GM23248 (cell line): Measurements from ENCODE around the gene FOXJ2. TPM values are rescaled to one million over a fixed set of nuclear protein-coding genes. Genes with fewer than 3 reads are reported as not detected.

Experiments
- DNase-seq: peaks from one replicate; pipeline ENCODE4 v3.0.0-alpha.2; 2015
- H2AFZ ChIP-seq: fragments of 200-600 bp; sonication (generic); 2 replicates; pipeline ENCODE4 v1.6.1; 2016; ENCODE audit warnings: antibody characterized with exemption
- H3F3A ChIP-seq: fragments of 200-600 bp; sonication (generic); 2 replicates; pipeline ENCODE4 v1.6.1; 2016; ENCODE audit warnings: mild to moderate bottlenecking, antibody characterized with exemption, mixed run types; ENCODE audit not compliant: insufficient read depth
- H3K27ac ChIP-seq: fragments of 200-600 bp; sonication (generic); 2 replicates; pipeline ENCODE4 v1.5.1; 2016; ENCODE audit warnings: mild to moderate bottlenecking
- H3K27me3 ChIP-seq: fragments of 200-600 bp; sonication (generic); replicated peaks from 2 replicates; pipeline ENCODE4 v1.6.1; 2016; ENCODE audit warnings: mild to moderate bottlenecking; ENCODE audit not compliant: insufficient read depth
- H3K36me3 ChIP-seq: fragments of 200-600 bp; sonication (generic); 2 replicates; pipeline ENCODE4 v1.6.1; 2016; ENCODE audit warnings: low read depth, mild to moderate bottlenecking
- H3K4me1 ChIP-seq: fragments of 200-600 bp; sonication (generic); 2 replicates; pipeline ENCODE4 v1.6.1; 2016; ENCODE audit warnings: mild to moderate bottlenecking; ENCODE audit not compliant: insufficient read depth
- H3K4me2 ChIP-seq: fragments of 200-600 bp; sonication (generic); one replicate; pipeline ENCODE4 v1.6.1; 2016; ENCODE audit warnings: mild to moderate bottlenecking; ENCODE audit not compliant: unreplicated experiment
- H3K4me3 ChIP-seq: fragments of 200-600 bp; sonication (generic); 2 replicates; pipeline ENCODE4 v1.5.1; 2016; ENCODE audit warnings: mild to moderate bottlenecking
- H3K79me2 ChIP-seq: fragments of 200-600 bp; sonication (generic); 2 replicates; pipeline ENCODE4 v1.6.1; 2016; ENCODE audit warnings: mild to moderate bottlenecking; ENCODE audit not compliant: insufficient read depth
- H3K9ac ChIP-seq: fragments of 200-600 bp; sonication (generic); 2 replicates; pipeline ENCODE4 v1.6.1; 2016; ENCODE audit warnings: mild to moderate bottlenecking
- H3K9me2 ChIP-seq: fragments of 200-600 bp; sonication (generic); 2 replicates; pipeline ENCODE4 v1.6.1; 2016; ENCODE audit warnings: mixed run types, mild to moderate bottlenecking, moderate library complexity; ENCODE audit not compliant: insufficient read depth
- H3K9me3 ChIP-seq: fragments of 200-600 bp; sonication (generic); one replicate; pipeline ENCODE4 v1.6.1; 2017; ENCODE audit warnings: low read depth
- H4K20me1 ChIP-seq: fragments of 200-600 bp; sonication (generic); 2 replicates; pipeline ENCODE4 v1.6.0; 2016; ENCODE audit not compliant: insufficient read depth
- EZH2 ChIP-seq: fragments of 200-600 bp; sonication (generic); IDR thresholded peaks from 2 replicates; pipeline ENCODE4 v1.6.1; 2018; ENCODE audit warnings: antibody characterized with exemption, mild to moderate bottlenecking; ENCODE audit not compliant: insufficient read depth, poor library complexity, severe bottlenecking
- EZH2phosphoT487 ChIP-seq: fragments of 200-600 bp; sonication (generic); IDR thresholded peaks from 2 replicates; pipeline ENCODE4 v1.6.1; 2018; ENCODE audit warnings: antibody characterized with exemption, moderate library complexity, mild to moderate bottlenecking, low read depth; ENCODE audit not compliant: insufficient read depth
- WGBS, 2 experiments: methylation state at CpG; one replicate each; pipeline ENCODE4 v1.1.6; 2015 to 2017; ENCODE audit warnings: low lambda C conversion rate in 2 of 2, low coverage in 1 of 2; ENCODE audit errors: missing lambda C conversion rate in 2 of 2; 5-methylcytosine and 5-hydroxymethylcytosine counted together
- in situ Hi-C: fragments of 300-500 bp; cut with MboI; formaldehyde crosslinking; loops from 2 replicates; pipeline ENCODE4 v1.15.0; 2020
- polyA plus RNA-seq: library from polyadenylated mRNA; unstranded; fragments of >200 nt; fragmentation: Nextera tagmentation; extraction: Ambion mirVana; gene quantifications from 2 replicates; pipeline ENCODE4 v1.2.1, GENCODE V29; 2016
- total RNA-seq: library from RNA; depleted of rRNA; stranded (reverse); fragments of >200 nt; shearing (Covaris generic); gene quantifications from 2 replicates; pipeline ENCODE4 v1.2.3, GENCODE V29; 2014; rRNA removed

Gene FOXJ2
- total and polyA plus RNA-seq, 2 experiments from 2014 or later, result 11.0 to 11.6 TPM

GRCh38 chr12:8096281-8096915 lies 63.9 kb downstream of the FOXJ2 start:
- in situ Hi-C loops, result no loop called here
- Histone ChIP-seq H2AFZ (no peak overlapping the region), H3K9ac (no peak overlapping the region), H3K9me3 (no peaks in the 10 kb centered on the region), H3K9me2 (no peaks in the 10 kb centered on the region), H3K79me2 (no peaks in the 10 kb centered on the region), H3K4me3 (no peak overlapping the region), H3F3A (no peaks in the 10 kb centered on the region), H4K20me1 (no peaks in the 10 kb centered on the region), H3K27me3 (no peaks in the 10 kb centered on the region), H3K4me2 (no peak overlapping the region), H3K36me3 (peaks cover 52% of the 10 kb centered on the region), H3K4me1 (no peaks in the 10 kb centered on the region), H3K27ac (no peak overlapping the region)
- 100% methylated on average over 2 of the region's 2 CpGs for WGBS, 2 experiments
- no peak for DNase-seq
- no peak for TF ChIP-seq EZH2phosphoT487
- TF ChIP-seq EZH2, result no peak

GRCh38 chr12:8099235-8099634 lies 66.7 kb downstream of the FOXJ2 start:
- Histone ChIP-seq H3K9me3 (no peaks in the 10 kb centered on the region), H3K79me2 (no peaks in the 10 kb centered on the region), H3K27ac (no peak overlapping the region), H2AFZ (no peak overlapping the region), H4K20me1 (no peaks in the 10 kb centered on the region), H3K4me1 (no peaks in the 10 kb centered on the region), H3F3A (no peaks in the 10 kb centered on the region), H3K4me2 (no peak overlapping the region), H3K4me3 (no peak overlapping the region), H3K27me3 (no peaks in the 10 kb centered on the region), H3K9ac (no peak overlapping the region), H3K9me2 (no peaks in the 10 kb centered on the region), H3K36me3 (peaks cover 28% of the 10 kb centered on the region)
- 95 to 98% methylated on average over 3 of the region's 3 CpGs for WGBS, 2 experiments
- in situ Hi-C loops, result no loop called here
- no peak for DNase-seq
- TF ChIP-seq EZH2phosphoT487 (no peak), EZH2 (no peak)

Other genes starting within 250 kb of the FOXJ2 start
- gene NANOG, start 243.3 kb upstream of the FOXJ2 start, total RNA-seq, result 0.13 TPM in 1 of 2 replicates, not detected in the other
- 0.13 TPM in 1 of 2 replicates, not detected in the other for gene NANOG, start 243.3 kb upstream of the FOXJ2 start, polyA plus RNA-seq
- gene SLC2A14, start 159.8 kb upstream of the FOXJ2 start, total RNA-seq, result not detected in 2 replicates
- gene SLC2A14, start 159.8 kb upstream of the FOXJ2 start, polyA plus RNA-seq, result not detected in 2 replicates
- gene SLC2A3, start 96.5 kb upstream of the FOXJ2 start, total RNA-seq, result 72.5 and 73.7 TPM in 2 replicates
- 71.5 and 71.8 TPM in 2 replicates for gene SLC2A3, start 96.5 kb upstream of the FOXJ2 start, polyA plus RNA-seq
- gene C3AR1, start 33.6 kb downstream of the FOXJ2 start, total RNA-seq, result not detected in 2 replicates
- gene C3AR1, start 33.6 kb downstream of the FOXJ2 start, polyA plus RNA-seq, result 0.24 TPM in 1 of 2 replicates, not detected in the other
- gene NECAP1, start 49.6 kb downstream of the FOXJ2 start, total RNA-seq, result 36.6 and 40.1 TPM in 2 replicates
- 28.0 and 30.2 TPM in 2 replicates for gene NECAP1, start 49.6 kb downstream of the FOXJ2 start, polyA plus RNA-seq
- not detected in 2 replicates for gene CLEC4A, start 90.9 kb downstream of the FOXJ2 start, total RNA-seq
- 0.62 and 1.0 TPM in 2 replicates for gene CLEC4A, start 90.9 kb downstream of the FOXJ2 start, polyA plus RNA-seq
- gene ZNF705A, start 124.3 kb downstream of the FOXJ2 start, total RNA-seq, result not detected in 2 replicates
- not detected in 2 replicates for gene ZNF705A, start 124.3 kb downstream of the FOXJ2 start, polyA plus RNA-seq
- gene FAM90A1, start 194.9 kb downstream of the FOXJ2 start, total RNA-seq, result not detected in 2 replicates
- gene FAM90A1, start 194.9 kb downstream of the FOXJ2 start, polyA plus RNA-seq, result 0.24 TPM in 1 of 2 replicates, not detected in the other